Activated CD8-positive, alpha-beta memory T cell treated with anti-CD3 and anti-CD28 coated beads, Interleukin-2, amount 50 U/mL, for 48 hours (primary cell): ENCODE results near the gene PHACTR2.
"Not testable (repeated sequence)": the region's sequence is repeated elsewhere in the genome, so short reads cannot be mapped to it uniquely, and the experiment has no call there.

Experiments
- DNase-seq: peaks from one replicate; pipeline ENCODE4 v3.0.0-alpha.2; 2020

The PHACTR2 gene

DNA sequence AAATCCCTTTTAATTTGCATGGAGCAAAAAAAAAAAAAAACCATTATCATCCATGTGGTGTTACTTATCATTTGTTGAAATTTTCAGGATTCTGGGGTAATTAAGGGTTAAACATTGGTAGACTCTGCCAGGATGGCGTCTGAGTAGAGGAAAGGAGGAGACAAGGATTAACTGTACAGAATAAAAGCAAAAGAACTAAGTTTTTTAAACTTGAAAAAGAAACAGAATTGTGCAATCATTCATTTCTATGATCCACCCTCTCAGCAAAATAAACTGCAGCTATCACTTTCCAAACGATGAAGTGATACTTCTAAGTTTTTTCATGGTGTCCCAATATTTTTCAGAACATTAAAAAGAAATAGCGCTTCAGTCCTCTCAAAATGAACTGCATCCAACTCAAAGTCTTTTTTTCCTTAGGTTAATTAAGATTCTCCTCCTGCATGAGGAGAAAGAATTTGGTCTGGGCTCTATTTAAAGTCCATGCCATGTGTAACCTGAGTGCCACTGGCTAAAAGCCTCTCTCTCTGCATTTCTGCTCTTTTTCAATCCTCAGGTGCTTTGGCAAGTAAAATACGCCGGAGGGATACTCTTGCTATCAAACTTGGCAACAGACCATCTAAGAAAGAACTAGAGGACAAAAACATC lies 95.9 kb downstream of the PHACTR2 start:
- DNase-seq = no peak

DNA sequence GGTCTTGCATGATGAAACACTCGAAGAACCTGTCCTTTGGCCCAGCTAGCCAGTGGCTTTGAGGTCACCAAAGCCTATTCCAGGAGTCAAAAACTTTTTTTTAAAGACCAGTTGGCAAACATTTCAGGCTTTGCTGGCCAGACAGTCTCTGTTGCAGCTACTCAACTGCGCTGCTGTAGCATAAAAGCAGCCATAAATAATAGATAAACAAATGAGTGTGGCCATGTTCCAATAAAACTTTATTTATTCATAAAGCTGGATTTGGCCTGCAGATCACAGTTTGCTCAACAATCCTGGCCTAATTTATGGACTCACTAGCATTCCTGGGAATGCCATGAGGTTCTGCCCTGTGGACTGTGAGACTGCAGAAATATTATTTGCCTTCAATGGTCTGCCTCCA lies 96.6 kb downstream of the PHACTR2 start:
- no peak for DNase-seq

GRCh38 chr6:143775336-143775735 lies 97.6 kb downstream of the PHACTR2 start:
- DNase-seq = no peak

GRCh38 chr6:143778926-143779325 lies 101.2 kb downstream of the PHACTR2 start:
- DNase-seq = no peak

DNA sequence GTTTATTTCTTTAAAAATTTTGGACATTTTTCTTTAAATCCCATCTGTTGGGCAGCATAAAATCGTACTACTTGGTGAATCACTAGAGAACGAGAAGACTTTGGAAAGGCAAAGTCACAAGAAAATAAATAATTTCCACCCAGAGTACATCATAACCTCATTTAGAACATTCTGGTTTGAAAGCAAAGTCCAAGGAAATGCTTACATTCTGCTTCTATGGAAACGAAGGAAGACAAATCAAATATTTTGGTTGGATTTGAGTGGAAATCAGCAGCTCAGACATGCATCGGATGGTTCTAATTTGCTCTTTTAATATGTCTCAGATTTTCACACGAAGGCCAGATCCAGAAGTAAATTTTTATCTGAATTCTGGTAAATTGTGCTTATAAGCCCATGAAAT lies 104.7 kb downstream of the PHACTR2 start:
- no peak for DNase-seq

GRCh38 chr6:143783077-143783476 lies 105.3 kb downstream of the PHACTR2 start:
- DNase-seq = no peak

DNA sequence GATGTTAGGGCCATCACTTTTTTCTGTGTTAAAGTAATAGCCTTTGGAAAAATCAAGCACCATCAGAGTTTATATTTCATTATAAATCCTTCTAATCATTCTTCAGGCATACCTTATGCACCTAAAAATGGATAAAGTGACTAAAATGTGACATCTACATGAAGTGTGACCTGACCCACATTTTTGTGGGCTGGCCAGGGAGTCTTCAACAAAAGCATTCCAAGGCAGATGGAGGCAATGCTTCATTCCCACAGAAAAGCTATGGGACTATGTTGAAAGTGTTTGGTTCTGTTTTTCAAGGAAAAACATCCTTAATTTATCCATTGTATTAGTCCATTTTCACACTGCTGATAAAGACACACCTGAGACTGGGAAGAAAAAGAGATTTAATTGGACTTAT lies 106.6 kb downstream of the PHACTR2 start:
- no peak for DNase-seq

DNA sequence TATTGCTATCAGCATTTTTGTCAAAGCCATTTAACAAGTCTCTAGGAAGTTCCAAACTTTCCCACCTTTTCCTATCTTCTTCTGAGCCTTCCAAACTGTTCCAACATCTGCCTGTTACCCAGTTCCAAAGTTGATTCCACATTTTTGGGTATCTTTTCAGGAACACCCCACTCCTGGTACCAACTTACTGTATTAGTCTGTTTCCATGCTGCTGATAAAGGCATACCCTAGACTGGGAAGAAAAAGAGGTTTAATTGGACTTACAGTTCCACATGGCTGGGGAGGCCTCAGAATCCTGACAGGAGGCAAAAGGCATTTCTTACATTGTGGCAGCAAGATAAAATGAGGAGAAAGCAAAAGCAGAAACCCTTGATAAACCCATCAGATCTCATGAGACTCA lies 108.6 kb downstream of the PHACTR2 start:
- not testable (repeated sequence) for DNase-seq

DNA sequence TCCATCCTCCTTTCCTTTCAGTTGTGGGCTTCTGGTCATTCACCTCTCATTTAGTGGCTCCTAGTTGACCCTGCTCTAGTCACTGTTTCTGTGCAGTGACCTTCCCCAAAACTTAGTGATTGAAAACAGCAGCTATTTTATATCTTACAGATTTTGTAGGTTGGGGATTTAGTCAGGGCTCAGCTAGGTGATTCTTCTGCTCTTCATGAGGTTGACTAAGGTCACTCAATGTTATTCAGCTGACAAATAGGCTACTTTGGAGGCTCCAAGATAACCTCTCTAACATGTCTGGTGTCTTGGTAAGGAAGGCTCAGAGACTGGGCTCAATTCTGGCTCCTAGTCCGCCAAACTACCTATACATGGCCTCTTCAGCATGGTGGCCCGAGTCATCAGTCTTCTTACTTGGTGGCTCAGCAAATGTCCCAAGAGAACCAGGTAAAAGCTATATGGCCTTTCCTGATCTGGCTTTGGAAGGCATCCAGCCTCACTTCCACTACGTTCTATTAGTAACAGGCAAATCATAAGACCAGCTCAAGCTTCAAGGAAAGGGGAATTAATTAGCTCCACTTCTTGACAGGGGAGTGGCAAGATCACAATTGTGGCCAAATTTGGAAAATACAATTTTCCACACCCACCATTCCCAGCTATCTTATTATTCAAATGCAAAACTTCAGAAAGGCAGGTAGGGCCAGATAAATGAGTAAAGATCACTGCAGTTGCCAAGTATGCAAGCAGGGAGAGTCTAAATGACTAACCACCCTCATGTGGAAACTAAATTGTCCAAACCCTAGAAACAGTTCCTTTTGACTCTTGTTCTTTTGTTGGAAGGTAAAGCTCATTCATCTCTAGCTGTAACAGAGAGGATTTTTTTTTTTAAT lies 114.9 kb downstream of the PHACTR2 start:
- no peak for DNase-seq

DNA sequence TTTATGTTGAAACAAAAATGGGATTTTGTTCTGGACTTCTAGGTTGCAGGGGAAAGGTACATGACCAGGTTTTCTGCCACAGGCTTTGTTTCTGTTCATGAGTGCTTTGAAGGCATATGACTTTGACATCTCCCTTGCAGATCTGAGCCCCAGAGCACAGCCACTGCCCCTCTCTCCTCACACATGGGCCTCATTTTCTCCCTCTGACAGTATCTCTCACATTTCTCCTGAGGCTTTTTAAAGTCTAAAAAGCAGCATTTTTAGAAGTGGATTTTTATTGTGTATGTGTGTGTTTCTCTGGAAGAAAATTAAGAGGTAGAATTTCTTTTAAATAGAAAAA lies 115.5 kb downstream of the PHACTR2 start:
- DNase-seq = no peak

- DNase-seq = not testable (repeated sequence)
Observed at GRCh38 chr6:143796551-143796950, 118.8 kb downstream of the PHACTR2 start.

- not testable (repeated sequence) for DNase-seq
Observed at GRCh38 chr6:143798487-143798886, 120.7 kb downstream of the PHACTR2 start.

GRCh38 chr6:143802833-143803565 lies 125.2 kb downstream of the PHACTR2 start:
- no peak for DNase-seq

DNA sequence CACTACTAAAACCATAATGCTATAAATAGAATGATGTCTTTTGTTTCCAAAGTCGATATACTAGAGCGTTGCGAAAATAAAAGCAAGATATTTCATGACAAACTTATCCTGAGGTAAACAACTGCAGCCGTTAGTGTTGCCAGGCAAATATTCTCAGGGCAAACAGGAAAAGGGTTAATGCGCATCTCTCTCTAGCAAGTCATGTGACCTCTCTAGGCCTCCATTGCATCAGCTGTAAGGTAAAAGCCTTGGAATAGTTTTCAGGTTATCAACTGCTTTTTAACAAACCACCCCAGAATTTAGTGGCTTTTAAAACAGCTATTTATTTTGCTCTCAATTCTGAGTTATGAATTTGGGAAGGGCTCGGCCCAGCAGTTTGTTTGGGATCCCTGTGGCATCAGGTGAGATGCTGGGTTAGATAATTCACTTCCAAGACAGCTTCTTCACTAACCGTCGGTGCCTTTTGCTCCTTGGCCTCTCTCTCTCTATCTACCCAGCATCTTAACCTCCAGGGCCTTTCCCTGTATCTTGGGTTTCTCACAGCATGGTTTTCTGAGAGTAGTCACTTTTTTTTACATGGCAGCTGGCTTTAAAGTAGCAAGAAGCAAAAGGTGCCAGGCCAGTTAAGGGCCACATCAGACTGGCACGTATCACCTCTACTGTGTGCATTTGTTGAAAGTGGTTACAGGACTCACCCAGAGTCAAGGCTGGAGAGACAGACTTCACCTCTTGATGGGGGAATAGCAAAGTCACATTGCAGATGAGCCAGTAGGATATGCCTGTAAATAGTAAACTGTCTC lies 126.2 kb downstream of the PHACTR2 start:
- no peak for DNase-seq

DNA sequence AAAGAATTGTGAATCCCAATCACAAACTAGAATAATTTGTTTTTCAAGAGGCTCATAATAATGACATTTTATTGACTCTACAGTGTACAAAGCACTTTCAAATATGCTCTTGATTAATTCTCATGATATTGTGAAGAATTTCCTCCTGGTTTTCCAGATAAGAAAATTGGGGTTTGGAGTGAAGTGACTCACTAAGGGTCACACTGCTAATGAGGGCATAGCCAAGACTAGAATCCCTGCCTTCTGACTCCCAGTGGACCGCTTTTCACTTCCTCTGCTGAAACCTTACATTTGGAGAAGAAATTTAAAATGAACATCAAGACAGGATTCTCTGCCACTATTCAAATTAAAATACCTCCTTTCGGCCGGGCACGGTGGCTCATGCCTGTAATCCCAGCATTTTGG lies 127.1 kb downstream of the PHACTR2 start:
- no peak for DNase-seq

DNA sequence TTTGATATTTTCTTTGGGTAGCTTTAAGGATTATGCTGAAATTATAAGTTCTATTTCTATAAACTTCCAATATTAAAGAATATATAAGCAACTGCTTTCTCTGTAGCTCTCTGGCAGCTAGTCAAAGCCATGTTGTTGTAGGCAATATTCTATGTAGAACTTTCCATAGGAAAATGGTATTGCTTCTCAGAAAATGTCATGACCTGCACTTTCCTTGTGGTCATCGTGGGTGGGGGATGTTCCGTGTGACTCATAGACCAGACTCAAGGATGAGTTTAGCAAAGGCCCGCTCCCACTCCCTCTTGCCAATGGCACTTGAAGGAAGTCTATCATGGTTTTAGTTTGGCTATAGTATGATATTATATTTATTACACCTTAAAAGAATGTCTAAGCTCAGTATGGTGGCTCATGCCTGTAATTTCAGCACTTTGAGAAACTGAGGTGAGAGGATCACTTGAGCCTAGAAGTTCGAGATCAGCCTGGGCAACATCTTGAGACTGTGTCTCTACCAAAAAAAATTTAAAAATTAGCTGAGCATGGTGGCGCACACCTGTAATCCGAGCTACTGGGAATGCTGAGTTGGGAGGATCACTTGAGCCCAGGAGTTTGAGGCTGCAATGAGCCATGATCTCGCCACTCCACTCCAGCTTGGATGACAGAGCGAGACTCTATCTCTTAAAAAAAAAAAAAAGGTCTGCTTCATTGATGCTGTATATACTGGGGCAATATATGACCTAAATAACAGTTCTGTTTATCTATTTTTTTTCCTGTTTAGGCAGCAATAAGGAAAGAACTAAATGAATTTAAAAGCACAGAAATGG lies 128.7 kb downstream of the PHACTR2 start:
- DNase-seq = peak; percentile 83

DNA sequence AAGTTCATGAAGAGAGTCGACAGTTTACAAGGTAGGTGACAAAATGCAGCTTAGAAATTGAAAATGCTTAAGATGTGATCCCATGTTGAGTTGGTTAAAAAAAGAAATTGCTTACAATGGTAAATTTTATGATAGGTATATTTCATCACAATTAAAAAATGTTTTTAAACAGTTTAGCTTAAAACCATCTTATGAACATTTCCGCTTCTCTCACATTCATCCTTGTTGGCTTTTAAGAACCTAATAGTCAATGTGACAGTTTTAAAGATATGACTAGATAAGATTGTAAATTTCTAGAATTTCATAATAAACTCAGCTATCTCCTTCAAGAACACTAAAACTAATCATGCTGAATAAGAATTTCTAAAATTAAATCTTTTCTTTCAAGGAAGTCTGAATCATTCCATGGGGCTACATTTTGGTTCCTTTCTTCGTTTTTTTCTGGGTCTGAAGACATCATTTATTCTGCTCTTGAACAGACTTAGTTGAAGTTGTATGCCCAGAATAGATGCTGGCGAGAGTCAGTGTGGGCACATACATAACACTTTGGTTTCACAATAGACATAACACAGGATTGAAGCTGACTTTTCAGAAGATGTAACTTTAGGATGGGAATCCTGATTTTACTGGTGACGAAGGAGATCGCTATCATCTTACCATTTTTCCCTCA lies 129.5 kb downstream of the PHACTR2 start:
- no peak for DNase-seq

- DNase-seq = no peak
Observed at GRCh38 chr6:143810745-143811144, 133.0 kb downstream of the PHACTR2 start.

DNA sequence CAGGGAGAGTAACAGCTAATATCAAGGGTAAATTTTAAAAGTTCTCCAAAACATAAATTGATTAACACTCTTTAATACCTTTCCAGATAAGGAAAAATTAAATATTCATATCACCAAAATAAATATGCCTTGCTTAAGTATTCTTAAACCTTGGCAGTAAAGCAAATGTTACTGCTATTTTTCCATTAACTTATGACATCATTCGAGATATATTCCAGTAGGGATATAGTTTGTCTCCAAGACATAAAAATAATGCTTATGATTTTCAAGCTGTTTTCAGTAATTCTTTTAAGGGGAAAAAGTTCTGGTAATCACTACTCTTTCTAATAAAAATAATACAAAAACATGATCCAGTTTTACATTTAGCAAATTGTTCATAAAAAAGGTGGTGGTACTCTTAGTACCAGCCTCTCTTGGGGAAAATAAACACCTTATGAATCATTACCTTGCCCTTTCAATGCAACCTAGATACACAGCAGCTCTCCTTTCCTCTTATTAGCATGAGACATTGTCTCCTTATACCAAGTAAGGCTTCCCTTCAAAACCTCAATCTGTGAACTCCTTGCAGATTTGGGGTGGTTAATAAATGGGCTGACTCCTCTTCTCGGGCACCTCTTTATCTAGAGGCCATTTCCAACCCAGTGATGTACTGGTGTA lies 133.9 kb downstream of the PHACTR2 start:
- no peak for DNase-seq

GRCh38 chr6:143817621-143818020 lies 139.9 kb downstream of the PHACTR2 start:
- DNase-seq = no peak

DNA sequence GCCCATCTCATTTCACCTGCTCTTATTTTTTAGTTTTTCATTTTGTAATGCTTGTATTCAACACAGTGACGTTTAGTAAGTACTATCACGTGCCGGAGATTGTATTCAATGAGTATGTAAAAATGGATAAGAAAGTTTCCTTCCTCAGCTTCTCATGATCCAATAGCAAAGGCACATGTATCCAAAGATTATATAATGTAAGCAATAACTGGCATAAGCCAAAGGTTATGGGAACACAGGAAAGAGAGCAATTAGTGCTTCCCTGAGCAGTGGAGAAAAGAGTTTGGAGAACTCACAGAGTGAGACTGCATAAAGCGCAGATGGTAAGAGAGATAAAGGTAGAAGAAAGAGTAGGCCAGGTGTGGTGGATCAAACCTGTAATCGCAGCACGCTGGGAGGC lies 143.6 kb downstream of the PHACTR2 start:
- DNase-seq = no peak
